ENCODE data around the gene PLEK2.

- TF ChIP-seq CTCF (IDR thresholded peaks at IDR 0.05; ENCODE audit: low read depth, low read length, poor library complexity, severe bottlenecking) (no peak), EZH2phosphoT487 (IDR thresholded peaks at IDR 0.05; ENCODE audit: borderline replicate concordance, low read length) (no peak)
These were observed 32.4 kb upstream of the PLEK2 start for GRCh38 chr14:67444395-67444794.

Measured in DOHH2 (cell line).